Keratinocyte (primary cell): ENCODE results near the gene MAML1. TPM values are rescaled to one million over a fixed set of nuclear protein-coding genes. Genes with fewer than 3 reads are reported as not detected.

ENCODE experiments used
- DNase-seq: peaks from one replicate; pipeline ENCODE4 v3.0.0-alpha.2; 2011; ENCODE audit warnings: low read depth, missing footprints, low spot score
- FAIRE-seq: peaks from 2 replicates; lab custom pipeline; 2011; peaks lifted over from hg19 to GRCh38; lab: Jason Lieb, UNC
- H2AFZ ChIP-seq: 2 replicates; pipeline ENCODE4 v1.6.0; 2012; ENCODE audit warnings: low read length, control low read depth, inconsistent platforms; ENCODE audit not compliant: control insufficient read depth
- H3K27ac ChIP-seq: 2 replicates; pipeline ENCODE4 v1.5.1; 2011; ENCODE audit warnings: low read length; ENCODE audit not compliant: control insufficient read depth, insufficient read depth
- H3K27me3 ChIP-seq: 3 replicates; pipeline ENCODE4 v1.6.0; 2011; ENCODE audit warnings: low read length; ENCODE audit not compliant: control insufficient read depth, insufficient read depth; ENCODE audit errors: extremely low read depth
- H3K36me3 ChIP-seq, 2 experiments: 2 replicates in 1 of 2; 3 replicates in 1 of 2; pipeline ENCODE4 v1.5.1; 2011; ENCODE audit warnings: low read length in 2 of 2, mild to moderate bottlenecking in 1 of 2; ENCODE audit not compliant: control insufficient read depth in 2 of 2, insufficient read depth in 2 of 2; ENCODE audit errors: extremely low read depth in 1 of 2
- H3K4me1 ChIP-seq: 3 replicates; pipeline ENCODE4 v1.5.1; 2011; ENCODE audit warnings: low read length; ENCODE audit not compliant: control insufficient read depth, insufficient read depth; ENCODE audit errors: extremely low read depth
- H3K4me2 ChIP-seq: 3 replicates; pipeline ENCODE4 v1.6.0; 2011; ENCODE audit warnings: low read depth, low read length; ENCODE audit not compliant: control insufficient read depth, insufficient read depth; ENCODE audit errors: extremely low read depth
- H3K4me3 ChIP-seq, 3 experiments: fragments of 200-600 bp in 1 of 3; sonication (generic) in 1 of 3; 2 replicates in 2 of 3; 3 replicates in 1 of 3; pipeline ENCODE4 v1.5.1; 2011 to 2016; ENCODE audit warnings: low read length in 3 of 3, mild to moderate bottlenecking in 3 of 3, control low read depth in 2 of 3, inconsistent platforms in 1 of 3, low read depth in 1 of 3, mixed read lengths in 1 of 3, mixed run types in 1 of 3, moderate library complexity in 1 of 3; ENCODE audit not compliant: control insufficient read depth in 2 of 3, insufficient read depth in 2 of 3; ENCODE audit errors: extremely low read depth in 1 of 3
- H3K79me2 ChIP-seq: 2 replicates; pipeline ENCODE4 v1.6.0; 2012; ENCODE audit warnings: low read length; ENCODE audit not compliant: control insufficient read depth, insufficient read depth
- H3K9ac ChIP-seq: 3 replicates; pipeline ENCODE4 v1.6.0; 2011; ENCODE audit warnings: low read length; ENCODE audit not compliant: control insufficient read depth, insufficient read depth; ENCODE audit errors: extremely low read depth
- H3K9me1 ChIP-seq: 3 replicates; pipeline ENCODE4 v1.6.0; 2011; ENCODE audit warnings: low read length; ENCODE audit not compliant: control insufficient read depth, insufficient read depth; ENCODE audit errors: extremely low read depth
- H3K9me3 ChIP-seq: 2 replicates; pipeline ENCODE4 v1.5.1; 2012; ENCODE audit warnings: low read depth, low read length; ENCODE audit not compliant: control insufficient read depth
- H4K20me1 ChIP-seq: 3 replicates; pipeline ENCODE4 v1.6.0; 2011; ENCODE audit warnings: low read length; ENCODE audit not compliant: control insufficient read depth, insufficient read depth; ENCODE audit errors: extremely low read depth
- EZH2 ChIP-seq: IDR thresholded peaks from one replicate; pipeline ENCODE4 v1.6.1; 2012; ENCODE audit warnings: inconsistent platforms, mild to moderate bottlenecking, low read length, moderate library complexity
- dilution Hi-C: fragments of 300-500 bp; cut with MboI; formaldehyde crosslinking; loops from one replicate; pipeline ENCODE4 v1.7.0; 2020; ENCODE audit warnings: low sequenced_read_pairs; ENCODE audit not compliant: extremely low pct_ligation_motif_present
- polyA plus RNA-seq, 5 experiments: library from polyadenylated mRNA; depleted of rRNA in 3 of 5; stranded (reverse) in 3 of 5; stranded (forward) in 1 of 5; unstranded in 1 of 5; fragments of >200 nt; gene quantifications; 1 replicate in 1 of 5; 2 replicates in 3 of 5; 3 replicates in 1 of 5; pipeline versions ENCODE4 v1.2.1 to v1.2.3, GENCODE V29; 2011 to 2012; ENCODE audit warnings: missing spikeins in 2 of 5, low read depth in 1 of 5, low replicate concordance in 1 of 5
- TF ChIP-seq, protein P1 (sequence below), 3 experiments: IDR thresholded peaks in 1 of 3; conservative IDR thresholded peaks in 1 of 3; optimal IDR thresholded peaks in 1 of 3; 2 replicates in 2 of 3; 3 replicates in 1 of 3; pipeline versions ENCODE3 to v1.5.1; 2011; ENCODE audit warnings: low read length in 3 of 3, mild to moderate bottlenecking in 3 of 3, moderate library complexity in 2 of 3, control low read depth in 1 of 3, inconsistent platforms in 1 of 3; ENCODE audit not compliant: insufficient read depth in 2 of 3; ENCODE audit errors: extremely low read depth in 1 of 3

Gene MAML1
- polyA plus RNA-seq, 1 donor (not counting 4 experiments of a cell fraction or from before 2014, with no cell fraction given) = 4.9 TPM

- peak overlapping the region; percentile 33 for H2AFZ ChIP-seq
- TF ChIP-seq, protein P1, sequence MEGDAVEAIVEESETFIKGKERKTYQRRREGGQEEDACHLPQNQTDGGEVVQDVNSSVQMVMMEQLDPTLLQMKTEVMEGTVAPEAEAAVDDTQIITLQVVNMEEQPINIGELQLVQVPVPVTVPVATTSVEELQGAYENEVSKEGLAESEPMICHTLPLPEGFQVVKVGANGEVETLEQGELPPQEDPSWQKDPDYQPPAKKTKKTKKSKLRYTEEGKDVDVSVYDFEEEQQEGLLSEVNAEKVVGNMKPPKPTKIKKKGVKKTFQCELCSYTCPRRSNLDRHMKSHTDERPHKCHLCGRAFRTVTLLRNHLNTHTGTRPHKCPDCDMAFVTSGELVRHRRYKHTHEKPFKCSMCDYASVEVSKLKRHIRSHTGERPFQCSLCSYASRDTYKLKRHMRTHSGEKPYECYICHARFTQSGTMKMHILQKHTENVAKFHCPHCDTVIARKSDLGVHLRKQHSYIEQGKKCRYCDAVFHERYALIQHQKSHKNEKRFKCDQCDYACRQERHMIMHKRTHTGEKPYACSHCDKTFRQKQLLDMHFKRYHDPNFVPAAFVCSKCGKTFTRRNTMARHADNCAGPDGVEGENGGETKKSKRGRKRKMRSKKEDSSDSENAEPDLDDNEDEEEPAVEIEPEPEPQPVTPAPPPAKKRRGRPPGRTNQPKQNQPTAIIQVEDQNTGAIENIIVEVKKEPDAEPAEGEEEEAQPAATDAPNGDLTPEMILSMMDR (optimal IDR thresholded peaks at IDR 0.05 in 1 of 3, IDR thresholded peaks at IDR 0.05 in 1 of 3, conservative IDR thresholded peaks at IDR 0.05 in 1 of 3; ENCODE audit: extremely low read depth in 1 of 3, insufficient read depth in 2 of 3, low read length in 3 of 3) = no peak
- TF ChIP-seq EZH2 = no peak
- peak overlapping the region; percentile 40 for H3K27ac ChIP-seq
- peak overlapping the region; percentile 75 for H3K4me2 ChIP-seq
- FAIRE-seq (no peak), DNase-seq (no peak)
- no peaks in the 10 kb centered on the region for H3K9me3 ChIP-seq
- H4K20me1 ChIP-seq = no peaks in the 10 kb centered on the region
- dilution Hi-C loops = no loop called here
- peaks cover 22% of the 10 kb centered on the region for H3K4me1 ChIP-seq
- H3K9me1 ChIP-seq = no peaks in the 10 kb centered on the region
- H3K36me3 ChIP-seq = peaks cover 24 to 25% of the 10 kb centered on the region in 2 experiments
- H3K79me2 ChIP-seq = no peaks in the 10 kb centered on the region
- peak overlapping the region; percentile 65 for H3K9ac ChIP-seq
- H3K4me3 ChIP-seq = peak overlapping the region; percentile 40 to 64 (median 57)
- no peaks in the 10 kb centered on the region for H3K27me3 ChIP-seq
These were observed 62.6 kb downstream of the MAML1 start for GRCh38 chr5:179795049-179795862.

DNA sequence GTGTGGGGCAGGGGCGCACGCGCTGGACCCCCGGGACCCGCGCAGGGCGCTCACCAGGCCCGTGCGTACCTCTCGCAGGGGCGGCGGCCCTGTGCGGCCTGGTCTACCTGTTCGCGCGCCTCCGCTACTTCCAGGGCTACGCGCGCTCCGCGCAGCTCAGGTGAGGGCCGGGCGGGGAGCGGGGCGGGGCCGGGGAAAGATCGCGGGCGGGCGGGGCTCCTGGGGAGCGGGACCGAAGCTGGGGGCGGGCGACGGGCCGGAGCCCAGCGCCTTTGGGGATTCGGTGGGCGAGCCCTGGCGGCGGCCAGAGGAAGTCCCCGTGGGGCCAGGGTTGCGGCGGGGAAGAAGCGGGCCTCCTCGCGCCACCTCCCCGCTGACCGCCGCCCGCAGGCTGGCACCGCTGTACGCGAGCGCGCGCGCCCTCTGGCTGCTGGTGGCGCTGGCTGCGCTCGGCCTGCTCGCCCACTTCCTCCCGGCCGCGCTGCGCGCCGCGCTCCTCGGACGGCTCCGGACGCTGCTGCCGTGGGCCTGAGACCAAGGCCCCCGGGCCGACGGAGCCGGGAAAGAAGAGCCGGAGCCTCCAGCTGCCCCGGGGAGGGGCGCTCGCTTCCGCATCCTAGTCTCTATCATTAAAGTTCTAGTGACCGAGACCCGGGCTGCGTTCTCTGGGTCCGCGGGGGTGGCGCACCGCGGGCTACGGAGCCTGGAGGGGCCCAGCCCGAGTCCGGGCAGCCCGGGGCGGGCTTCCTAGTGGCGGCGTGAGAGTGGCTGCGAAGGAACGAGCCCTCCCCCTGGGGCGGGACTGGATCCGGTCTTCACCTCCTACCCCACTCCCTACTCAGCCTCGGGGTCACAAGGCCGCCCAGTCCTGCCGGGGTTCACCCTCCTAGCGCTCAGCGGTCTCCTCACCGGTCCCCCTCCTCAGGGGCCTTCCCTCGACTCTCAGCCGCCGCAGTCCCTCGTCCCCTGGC, 63.5 kb downstream of the MAML1 start:
- no peak for DNase-seq
- Histone ChIP-seq H3K4me1 (peaks cover 22% of the 10 kb centered on the region), H4K20me1 (no peaks in the 10 kb centered on the region), H3K9ac (peak overlapping the region; percentile 65), H3K27me3 (no peaks in the 10 kb centered on the region), H3K36me3 (peaks cover 25 to 30% of the 10 kb centered on the region in 2 experiments), H2AFZ (no peak overlapping the region), H3K79me2 (no peaks in the 10 kb centered on the region), H3K9me1 (no peaks in the 10 kb centered on the region), H3K4me3 (peak overlapping the region; percentile 40 to 64 (median 57)), H3K9me3 (no peaks in the 10 kb centered on the region), H3K27ac (peak overlapping the region; percentile 47), H3K4me2 (peak overlapping the region; percentile 76)
- no peak for FAIRE-seq
- dilution Hi-C loops = no loop called here
- TF ChIP-seq, protein P1 (optimal IDR thresholded peaks at IDR 0.05 in 1 of 3, IDR thresholded peaks at IDR 0.05 in 1 of 3, conservative IDR thresholded peaks at IDR 0.05 in 1 of 3; ENCODE audit: extremely low read depth in 1 of 3, insufficient read depth in 2 of 3, low read length in 3 of 3) = peak in 2 of 3 experiments; percentile 35 to 68
- no peak for TF ChIP-seq EZH2
